ENCODE measurements around the gene F10. TPM values are rescaled to one million over a fixed set of nuclear protein-coding genes. Genes with fewer than 3 reads are reported as not detected.

F10 gene
- total and polyA plus RNA-seq, 2 donors (not counting 3 experiments of a cell fraction or from before 2014, with no cell fraction given), result 0.25 TPM; not detected in 1

GRCh38 chr13:113084943-113085540, 37.6 kb upstream of the F10 start:
- no peak for FAIRE-seq
- BruUV-seq (replicated peaks), result no TSS peak
- Histone ChIP-seq H3K9me3 (replicated peaks; ENCODE audit: control insufficient read depth, insufficient read depth, low read length) (no peaks in the 10 kb centered on the region), H2AFZ (ENCODE audit: low read depth, low read length) (no peak overlapping the region), H3K27me3 (ENCODE audit: control insufficient read depth in 2 of 2, insufficient read depth in 2 of 2, low read length in 2 of 2) (no peaks in the 10 kb centered on the region), H3K27ac (ENCODE audit: insufficient read depth, low read depth, low read length) (no peak overlapping the region), H3K79me2 (ENCODE audit: control insufficient read depth, insufficient read depth, low read length) (no peaks in the 10 kb centered on the region), H3K4me3 (replicated peaks in 1 of 3; ENCODE audit: insufficient read depth in 1 of 3, low read depth in 1 of 3, low read length in 3 of 3) (no peak overlapping the region), H3K36me3 (ENCODE audit: control insufficient read depth in 2 of 2, extremely low read depth in 1 of 2, insufficient read depth in 2 of 2, low read length in 2 of 2) (no peaks in the 10 kb centered on the region), H3K9me1 (replicated peaks; ENCODE audit: control insufficient read depth, extremely low read depth, insufficient read depth, low read length) (no peaks in the 10 kb centered on the region), H3K4me2 (ENCODE audit: insufficient read depth, low read length) (no peak overlapping the region), H4K20me1 (replicated peaks; ENCODE audit: control insufficient read depth, extremely low read depth, insufficient read depth, low read length) (no peaks in the 10 kb centered on the region), H3K4me1 (ENCODE audit: control insufficient read depth, extremely low read depth, insufficient read depth, low read length) (no peaks in the 10 kb centered on the region), H3K9ac (replicated peaks; ENCODE audit: extremely low read depth, insufficient read depth, low read length) (no peak overlapping the region)
- ChIA-PET CTCF (no interaction called here), POLR2A (no interaction called here)
- dilution Hi-C loops (cut with MboI; ENCODE audit: extremely low pct_ligation_motif_present, low sequenced_read_pairs) (no loop called here), intact Hi-C loops (cut with micrococcal nuclease) (no loop called here)
- TF ChIP-seq MAX (IDR thresholded peaks at IDR 0.05; ENCODE audit: insufficient read depth, insufficient read length), result no peak
- no peak for TF ChIP-seq FOS (IDR thresholded peaks at IDR 0.05; ENCODE audit: borderline replicate concordance, insufficient read depth, low read length)
- no peak for TF ChIP-seq MYC (IDR thresholded peaks at IDR 0.05; ENCODE audit: low read depth, low read length)
- no peak for TF ChIP-seq EZH2 (IDR thresholded peaks at IDR 0.05; ENCODE audit: borderline replicate concordance, low read depth, low read length, severe bottlenecking)
- TF ChIP-seq CTCF (IDR thresholded peaks at IDR 0.05; ENCODE audit: extremely low read depth in 1 of 2, insufficient read depth in 1 of 2, low read depth in 1 of 2, low read length in 2 of 2), result no peak
- TF ChIP-seq JUN (IDR thresholded peaks at IDR 0.05; ENCODE audit: borderline replicate concordance, insufficient read depth, insufficient read length, low read depth), result no peak
- TF ChIP-seq POLR2AphosphoS5 (IDR thresholded peaks at IDR 0.05; ENCODE audit: insufficient read depth, low read depth, low read length), result no peak
- no peak for TF ChIP-seq POLR2A (IDR thresholded peaks at IDR 0.05; ENCODE audit: low read depth, low read length)
- TF ChIP-seq GATA2 (IDR thresholded peaks at IDR 0.05; ENCODE audit: insufficient read depth, insufficient read length, low read depth, low read length), result no peak
- no peak for DNase-seq (ENCODE audit: low read depth, low spot score)

Measured in endothelial cell of umbilical vein (primary cell).